ENCODE data around the gene TUBB4A. TPM values are rescaled to one million over a fixed set of nuclear protein-coding genes. Genes with fewer than 3 reads are reported as not detected.

TUBB4A gene
- total and polyA plus RNA-seq, 2 of the 8 experiments (the other 6 are each of a cell fraction or from before 2014, with no cell fraction given), result 16.8 to 30.4 TPM

DNA sequence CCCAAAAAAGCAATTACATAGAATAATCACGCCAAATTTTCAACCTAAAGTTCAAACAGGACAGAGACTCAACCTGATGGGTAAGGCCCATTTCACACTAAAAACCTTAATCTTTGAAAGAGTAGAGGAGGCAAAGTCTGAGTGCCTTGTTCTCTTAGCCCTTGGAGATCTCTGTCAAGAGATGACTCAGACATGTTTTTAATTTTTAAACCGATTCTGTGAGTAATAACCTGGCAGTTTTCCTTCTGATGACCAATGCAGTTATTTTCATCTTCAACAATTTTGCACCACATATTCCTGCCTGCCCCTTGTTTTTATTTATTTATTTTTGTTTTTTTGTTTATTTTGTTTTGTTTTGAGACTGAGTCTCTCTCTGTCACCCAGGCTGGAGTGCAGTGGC lies 17.2 kb upstream of the TUBB4A start:
- Histone ChIP-seq H3K18ac (ENCODE audit: extremely low read depth, low read length) (no peak overlapping the region), H2BK20ac (ENCODE audit: low read length) (no peak overlapping the region), H3K27ac (ENCODE audit: low read depth, low read length) (no peak overlapping the region), H4K8ac (ENCODE audit: extremely low read depth, insufficient read depth, low read length) (no peak overlapping the region), H2BK120ac (replicated peaks; ENCODE audit: low read depth, low read length) (no peak overlapping the region), H4K20me1 (replicated peaks in 1 of 2; ENCODE audit: control insufficient read depth in 1 of 2, insufficient read depth in 2 of 2, low read length in 2 of 2) (peaks cover 0 to 3% of the 10 kb centered on the region in 2 experiments), H4K5ac (ENCODE audit: insufficient read length, low read depth, low read length) (no peak overlapping the region), H3K4me1 (replicated peaks in 1 of 4; ENCODE audit: control insufficient read depth in 3 of 4, insufficient read depth in 4 of 4, low read length in 3 of 4) (peaks cover 0 to 5% (median 3%) of the 10 kb centered on the region in 4 experiments; a peak in 4 of 7 replicates), H4K91ac (replicated peaks; ENCODE audit: insufficient read length, low read length) (no peak overlapping the region), H3K9me3 (ENCODE audit: insufficient read depth in 2 of 2, low read depth in 1 of 2, low read length in 1 of 2) (no peaks in the 10 kb centered on the region), H3K56ac (replicated peaks; ENCODE audit: insufficient read length, low read depth, low read length) (no peak overlapping the region), H3K14ac (ENCODE audit: insufficient read length) (no peak overlapping the region), H3K23ac (ENCODE audit: insufficient read length) (no peak overlapping the region), H3K79me2 (ENCODE audit: control insufficient read depth in 1 of 2, insufficient read depth in 2 of 2, low read length in 2 of 2) (no peaks in the 10 kb centered on the region), H3K4me3 (ENCODE audit: extremely low read depth in 1 of 4, insufficient read depth in 2 of 4, low read depth in 3 of 4, low read length in 4 of 4) (no peak overlapping the region), H3K9ac (replicated peaks in 1 of 4; ENCODE audit: extremely low read depth in 1 of 4, low read depth in 3 of 4, low read length in 3 of 4) (no peak overlapping the region), H3K36me3 (ENCODE audit: control insufficient read depth in 2 of 4, insufficient read depth in 4 of 4, low read length in 3 of 4) (no peaks in the 10 kb centered on the region), H2AFZ (ENCODE audit: low read length) (no peak overlapping the region), H3K4me2 (ENCODE audit: insufficient read depth in 1 of 2, low read depth in 2 of 2, low read length in 2 of 2) (no peak overlapping the region), H2AK5ac (ENCODE audit: low read depth, low read length) (no peak overlapping the region), H3K4ac (replicated peaks; ENCODE audit: insufficient read length, low read depth, low read length) (no peak overlapping the region), H2BK12ac (ENCODE audit: low read depth, low read length) (no peak overlapping the region), H2BK5ac (ENCODE audit: low read depth, low read length) (no peak overlapping the region), H3K23me2 (ENCODE audit: low read depth, low read length) (peaks cover 12% of the 10 kb centered on the region; the same call in 1 of the 2 replicates), H3K27me3 (replicated peaks in 1 of 4; ENCODE audit: control insufficient read depth in 3 of 4, extremely low read depth in 1 of 4, insufficient read depth in 3 of 4, low read length in 3 of 4) (peaks cover 0 to 2% (median 0%) of the 10 kb centered on the region in 4 experiments; a peak in 1 of 7 replicates), H2BK15ac (ENCODE audit: low read length) (no peak overlapping the region), H3K79me1 (ENCODE audit: low read depth, low read length) (no peaks in the 10 kb centered on the region)
- DNase-seq (ENCODE audit: low read depth in 1 of 2, low spot score in 2 of 2) (no peak), FAIRE-seq (no peak)
- ChIA-PET CTCF (ENCODE audit: partially characterized antibody) (interaction anchor here (0.6 to 1.4 kb wide), 2 partner anchors 112 to 1049 kb away, joined by 3 read pairs; no protein-coding TSS in a partner anchor), POLR2A (ENCODE audit: partially characterized antibody) (interaction anchor here (0.6 to 1.0 kb wide), 2 partner anchors 11 to 12 kb away, joined by 3 to 5 read pairs; partner anchors contain the start of gene TNFSF9)
- 86% methylated on average over 2 of the region's 2 CpGs; no CpG with 5 or more reads in 1 of the 2 experiments for WGBS, 2 experiments (ENCODE audit: extremely low coverage in 1 of 2, insufficient coverage in 1 of 2, insufficient read length in 1 of 2, insufficient replicate concordance in 2 of 2, low coverage in 1 of 2, low lambda C conversion rate in 2 of 2, missing lambda C conversion rate in 1 of 2)
- no peak for TF ChIP-seq NRF1 (IDR thresholded peaks at IDR 0.05; ENCODE audit: low read depth, low read length)
- TF ChIP-seq SP1 (IDR thresholded peaks at IDR 0.05; ENCODE audit: low read depth, low read length), result no peak
- TF ChIP-seq CREB1 (IDR thresholded peaks at IDR 0.05), result no peak
- no peak for TF ChIP-seq PHF8 (conservative IDR thresholded peaks at IDR 0.05; ENCODE audit: low read depth, low read length)
- TF ChIP-seq SRF (IDR thresholded peaks at IDR 0.05; ENCODE audit: low read depth, low read length), result no peak
- no peak for TF ChIP-seq POLR2AphosphoS5 (IDR thresholded peaks at IDR 0.05; ENCODE audit: low read depth, low read length)
- no peak for TF ChIP-seq RXRA (IDR thresholded peaks at IDR 0.05; ENCODE audit: insufficient read depth, low read depth, low read length)
- no peak for TF ChIP-seq JUN (IDR thresholded peaks at IDR 0.05; ENCODE audit: low read depth, low read length)
- no peak for TF ChIP-seq CTCF (IDR thresholded peaks at IDR 0.05; ENCODE audit: control extremely low read depth in 1 of 3, insufficient read depth in 1 of 3, low read depth in 1 of 3, low read length in 3 of 3)
- TF ChIP-seq SP4 (IDR thresholded peaks at IDR 0.05; ENCODE audit: low read length), result no peak
- no peak for TF ChIP-seq HDAC6 (IDR thresholded peaks at IDR 0.05; ENCODE audit: low read depth, low read length)
- TF ChIP-seq HDAC2 (IDR thresholded peaks at IDR 0.05; ENCODE audit: borderline replicate concordance in 1 of 2, low read depth in 2 of 2, low read length in 2 of 2), result no peak

Measured in H1 (cell line).